ENCODE data around the gene CPB1.

The CPB1 gene

DNA sequence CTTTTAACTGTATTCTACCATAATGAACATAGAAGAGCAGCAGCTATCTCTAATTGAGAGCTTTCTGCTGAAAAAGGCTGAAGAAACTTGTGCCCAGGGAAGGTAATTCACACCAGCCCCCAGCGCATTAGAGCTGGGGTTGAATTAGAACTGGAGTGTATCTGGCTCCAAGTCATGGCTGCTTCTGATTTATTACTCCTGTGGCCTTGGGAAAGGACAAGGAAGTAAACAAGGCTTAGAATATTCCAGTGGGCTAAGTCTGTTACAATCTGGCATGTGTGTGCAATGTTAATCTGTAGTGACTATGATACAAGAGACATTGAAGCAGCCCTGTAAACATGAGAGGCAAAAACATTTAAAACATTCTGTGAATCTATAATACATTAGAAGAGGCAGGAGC, 55.6 kb downstream of the CPB1 start:
- H2AFZ ChIP-seq (ENCODE audit: low read depth, low read length), result no peak overlapping the region
- H4K20me1 ChIP-seq (ENCODE audit: insufficient read depth, low read length), result no peaks in the 10 kb centered on the region
- no peak overlapping the region for H3K4me2 ChIP-seq (ENCODE audit: insufficient read depth, low read length)
- H3K4me1 ChIP-seq (ENCODE audit: insufficient read depth, low read length), result no peaks in the 10 kb centered on the region
- H3K9ac ChIP-seq (ENCODE audit: low read depth, low read length), result no peak overlapping the region
- no peaks in the 10 kb centered on the region for H3K36me3 ChIP-seq (ENCODE audit: insufficient read depth, low read length)
- no peaks in the 10 kb centered on the region for H3K79me2 ChIP-seq (ENCODE audit: insufficient read depth, low read length)
- no peak overlapping the region for H3K4me3 ChIP-seq (ENCODE audit: low read depth in 1 of 2, low read length in 2 of 2)
- no peak for ATAC-seq (ENCODE audit: insufficient read depth, low read depth)
- no peaks in the 10 kb centered on the region for H3K9me3 ChIP-seq (ENCODE audit: insufficient read depth, low read length, severe bottlenecking)
- no peak for DNase-seq
- no peak for TF ChIP-seq EZH2 (IDR thresholded peaks at IDR 0.05; ENCODE audit: borderline replicate concordance, low read depth, low read length, severe bottlenecking)
- TF ChIP-seq, protein P1, sequence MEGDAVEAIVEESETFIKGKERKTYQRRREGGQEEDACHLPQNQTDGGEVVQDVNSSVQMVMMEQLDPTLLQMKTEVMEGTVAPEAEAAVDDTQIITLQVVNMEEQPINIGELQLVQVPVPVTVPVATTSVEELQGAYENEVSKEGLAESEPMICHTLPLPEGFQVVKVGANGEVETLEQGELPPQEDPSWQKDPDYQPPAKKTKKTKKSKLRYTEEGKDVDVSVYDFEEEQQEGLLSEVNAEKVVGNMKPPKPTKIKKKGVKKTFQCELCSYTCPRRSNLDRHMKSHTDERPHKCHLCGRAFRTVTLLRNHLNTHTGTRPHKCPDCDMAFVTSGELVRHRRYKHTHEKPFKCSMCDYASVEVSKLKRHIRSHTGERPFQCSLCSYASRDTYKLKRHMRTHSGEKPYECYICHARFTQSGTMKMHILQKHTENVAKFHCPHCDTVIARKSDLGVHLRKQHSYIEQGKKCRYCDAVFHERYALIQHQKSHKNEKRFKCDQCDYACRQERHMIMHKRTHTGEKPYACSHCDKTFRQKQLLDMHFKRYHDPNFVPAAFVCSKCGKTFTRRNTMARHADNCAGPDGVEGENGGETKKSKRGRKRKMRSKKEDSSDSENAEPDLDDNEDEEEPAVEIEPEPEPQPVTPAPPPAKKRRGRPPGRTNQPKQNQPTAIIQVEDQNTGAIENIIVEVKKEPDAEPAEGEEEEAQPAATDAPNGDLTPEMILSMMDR (IDR thresholded peaks at IDR 0.05; ENCODE audit: borderline replicate concordance, extremely low read depth, low read length, poor library complexity, severe bottlenecking), result no peak
- H3K27ac ChIP-seq (ENCODE audit: low read length), result no peak overlapping the region
- no peaks in the 10 kb centered on the region for H3K27me3 ChIP-seq (ENCODE audit: insufficient read depth, low read length, poor library complexity)

DNA sequence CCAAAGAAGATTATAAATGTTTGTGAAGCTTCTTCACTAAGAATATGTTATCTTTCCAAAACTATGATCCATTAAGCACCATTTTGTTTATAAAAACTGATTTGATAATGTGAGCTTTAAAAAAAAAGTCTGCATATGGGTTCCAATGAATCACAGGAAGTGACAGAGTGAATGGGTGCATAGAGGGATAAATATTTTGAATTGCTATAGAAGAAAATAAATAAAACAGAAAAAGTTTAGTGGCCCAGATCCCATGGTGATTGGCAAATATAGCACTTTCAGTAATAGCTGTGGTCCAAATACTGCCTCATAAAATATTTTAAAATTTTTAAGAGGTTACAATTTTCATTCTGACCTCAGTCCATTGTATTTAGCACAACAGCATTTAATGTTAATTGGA, 56.6 kb downstream of the CPB1 start:
- H3K4me1 ChIP-seq (ENCODE audit: insufficient read depth, low read length), result no peaks in the 10 kb centered on the region
- no peaks in the 10 kb centered on the region for H4K20me1 ChIP-seq (ENCODE audit: insufficient read depth, low read length)
- ATAC-seq (ENCODE audit: insufficient read depth, low read depth) (no peak), DNase-seq (no peak)
- no peaks in the 10 kb centered on the region for H3K79me2 ChIP-seq (ENCODE audit: insufficient read depth, low read length)
- H3K4me3 ChIP-seq (ENCODE audit: low read depth in 1 of 2, low read length in 2 of 2), result no peak overlapping the region
- no peak overlapping the region for H3K9ac ChIP-seq (ENCODE audit: low read depth, low read length)
- H3K4me2 ChIP-seq (ENCODE audit: insufficient read depth, low read length), result no peak overlapping the region
- no peak overlapping the region for H2AFZ ChIP-seq (ENCODE audit: low read depth, low read length)
- TF ChIP-seq, protein P1 (IDR thresholded peaks at IDR 0.05; ENCODE audit: borderline replicate concordance, extremely low read depth, low read length, poor library complexity, severe bottlenecking), result no peak
- no peak for TF ChIP-seq EZH2 (IDR thresholded peaks at IDR 0.05; ENCODE audit: borderline replicate concordance, low read depth, low read length, severe bottlenecking)
- no peaks in the 10 kb centered on the region for H3K9me3 ChIP-seq (ENCODE audit: insufficient read depth, low read length, severe bottlenecking)
- H3K27ac ChIP-seq (ENCODE audit: low read length), result no peak overlapping the region
- no peaks in the 10 kb centered on the region for H3K36me3 ChIP-seq (ENCODE audit: insufficient read depth, low read length)
- no peaks in the 10 kb centered on the region for H3K27me3 ChIP-seq (ENCODE audit: insufficient read depth, low read length, poor library complexity)

DNA sequence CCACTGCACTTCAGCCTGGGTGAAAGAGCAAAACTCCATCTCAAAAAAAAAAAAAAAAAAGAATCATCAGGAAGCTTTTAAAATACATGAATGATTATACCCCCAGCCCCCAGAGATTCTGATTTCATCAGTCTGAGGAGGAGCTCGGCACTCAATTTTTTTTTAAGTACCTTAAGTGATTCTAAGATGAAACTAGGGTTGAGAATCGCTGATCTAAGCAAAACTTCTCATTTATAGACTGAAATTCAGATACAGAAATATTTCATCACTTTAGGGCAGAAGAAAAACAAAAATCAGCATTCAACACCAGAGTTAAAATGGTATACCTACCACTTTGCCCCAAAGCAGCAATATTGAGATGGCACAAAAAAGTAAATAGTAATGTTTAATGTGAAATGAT, 62.2 kb downstream of the CPB1 start:
- H3K9me3 ChIP-seq (ENCODE audit: insufficient read depth, low read length, severe bottlenecking), result no peaks in the 10 kb centered on the region
- H3K9ac ChIP-seq (ENCODE audit: low read depth, low read length), result no peak overlapping the region
- ATAC-seq (ENCODE audit: insufficient read depth, low read depth) (no peak), DNase-seq (no peak)
- TF ChIP-seq, protein P1 (IDR thresholded peaks at IDR 0.05; ENCODE audit: borderline replicate concordance, extremely low read depth, low read length, poor library complexity, severe bottlenecking), result no peak
- TF ChIP-seq EZH2 (IDR thresholded peaks at IDR 0.05; ENCODE audit: borderline replicate concordance, low read depth, low read length, severe bottlenecking), result no peak
- peaks cover 3% of the 10 kb centered on the region for H3K27me3 ChIP-seq (ENCODE audit: insufficient read depth, low read length, poor library complexity)
- H3K4me2 ChIP-seq (ENCODE audit: insufficient read depth, low read length), result no peak overlapping the region
- H3K27ac ChIP-seq (ENCODE audit: low read length), result no peak overlapping the region
- H3K4me1 ChIP-seq (ENCODE audit: insufficient read depth, low read length), result no peaks in the 10 kb centered on the region
- H3K36me3 ChIP-seq (ENCODE audit: insufficient read depth, low read length), result no peaks in the 10 kb centered on the region
- H2AFZ ChIP-seq (ENCODE audit: low read depth, low read length), result no peak overlapping the region
- H3K4me3 ChIP-seq (ENCODE audit: low read depth in 1 of 2, low read length in 2 of 2), result no peak overlapping the region
- H3K79me2 ChIP-seq (ENCODE audit: insufficient read depth, low read length), result no peaks in the 10 kb centered on the region
- no peaks in the 10 kb centered on the region for H4K20me1 ChIP-seq (ENCODE audit: insufficient read depth, low read length)

DNA sequence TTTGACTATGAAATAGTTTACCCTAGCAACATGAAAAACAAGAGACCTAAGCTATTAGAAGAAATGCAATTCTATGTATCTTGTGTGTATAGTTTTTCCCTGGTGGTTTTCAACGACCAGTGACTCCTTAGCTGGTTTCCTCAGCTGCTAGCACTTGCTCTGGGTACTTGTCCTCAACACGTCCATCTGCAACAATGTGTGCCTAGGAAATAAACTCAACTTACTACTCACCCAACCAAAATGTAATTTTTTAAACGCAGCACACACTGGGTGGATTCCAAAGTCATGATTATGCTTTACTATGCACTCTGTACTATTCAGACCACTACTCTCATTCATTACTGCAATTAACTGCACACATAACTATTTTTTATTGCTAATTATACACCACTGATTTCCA, 68.5 kb downstream of the CPB1 start:
- Histone ChIP-seq H4K20me1 (ENCODE audit: insufficient read depth, low read length) (no peaks in the 10 kb centered on the region), H3K79me2 (ENCODE audit: insufficient read depth, low read length) (no peaks in the 10 kb centered on the region), H3K36me3 (ENCODE audit: insufficient read depth, low read length) (no peaks in the 10 kb centered on the region), H3K4me2 (ENCODE audit: insufficient read depth, low read length) (no peak overlapping the region), H3K4me3 (ENCODE audit: low read depth in 1 of 2, low read length in 2 of 2) (no peak overlapping the region), H3K27ac (ENCODE audit: low read length) (no peak overlapping the region), H3K27me3 (ENCODE audit: insufficient read depth, low read length, poor library complexity) (peaks cover 7% of the 10 kb centered on the region), H3K9ac (ENCODE audit: low read depth, low read length) (no peak overlapping the region), H3K4me1 (ENCODE audit: insufficient read depth, low read length) (no peaks in the 10 kb centered on the region), H2AFZ (ENCODE audit: low read depth, low read length) (no peak overlapping the region), H3K9me3 (ENCODE audit: insufficient read depth, low read length, severe bottlenecking) (no peaks in the 10 kb centered on the region)
- no peak for ATAC-seq (ENCODE audit: insufficient read depth, low read depth)
- TF ChIP-seq, protein P1 (IDR thresholded peaks at IDR 0.05; ENCODE audit: borderline replicate concordance, extremely low read depth, low read length, poor library complexity, severe bottlenecking), result no peak
- no peak for TF ChIP-seq EZH2 (IDR thresholded peaks at IDR 0.05; ENCODE audit: borderline replicate concordance, low read depth, low read length, severe bottlenecking)
- DNase-seq, result no peak

Measured in DND-41 (cell line).